WTC11 (cell line): ENCODE measurements around the gene TRIM46. TPM values are rescaled to one million over a fixed set of nuclear protein-coding genes. Genes with fewer than 3 reads are reported as not detected.

ENCODE experiments used
- ATAC-seq: fragments of 200-7000 bp; cut with Tn5 transposase; 2 replicates; pipeline ENCODE4 v1.10.0; 2021; ENCODE audit warnings: mild to moderate bottlenecking, moderate library complexity
- CTCF ChIA-PET: fragments of 300-600 bp; sonication (Branson Sonifier 250); formaldehyde crosslinking; loops from one replicate; lab custom pipeline; 2021; ENCODE audit warnings: antibody characterized with exemption; lab: Charles Lee
- POLR2A ChIA-PET: fragments of 350-600 bp; sonication (Branson Sonifier 250); formaldehyde crosslinking; loops from one replicate; lab custom pipeline; 2021; ENCODE audit warnings: antibody characterized with exemption; lab: Charles Lee
- DNase-seq: peaks from one replicate; pipeline ENCODE4 v3.0.0; 2021; ENCODE audit warnings: low spot score
- H3K27ac Mint-ChIP-seq: 2 replicates; pipeline ENCODE4 v1.8.0; 2021; ENCODE audit warnings: mixed read lengths
- H3K27me3 Mint-ChIP-seq: 2 replicates; pipeline ENCODE4 v1.8.0; 2021; ENCODE audit warnings: low read depth, mild to moderate bottlenecking, moderate library complexity, mixed read lengths
- H3K36me3 Mint-ChIP-seq: 2 replicates; pipeline ENCODE4 v1.8.0; 2021; ENCODE audit warnings: mixed read lengths
- H3K4me1 Mint-ChIP-seq: 2 replicates; pipeline ENCODE4 v1.8.0; 2022; ENCODE audit warnings: mixed read lengths
- H3K4me3 Mint-ChIP-seq: 2 replicates; pipeline ENCODE4 v1.8.0; 2021; ENCODE audit warnings: mild to moderate bottlenecking, moderate library complexity, mixed read lengths
- H3K9me3 Mint-ChIP-seq: 2 replicates; pipeline ENCODE4 v1.8.0; 2021; ENCODE audit warnings: mixed read lengths
- ATF6 ChIP-seq: sonication (generic); formaldehyde crosslinking; IDR thresholded peaks from 2 replicates; pipeline ENCODE4 v1.8.1; 2023; ENCODE audit warnings: mild to moderate bottlenecking, missing genetic modification reagents
- EMX1 ChIP-seq: fragments of 250-450 bp; sonication (Bioruptor Pico); IDR thresholded peaks from 2 replicates; pipeline ENCODE4 v1.8.0; 2021; ENCODE audit warnings: mild to moderate bottlenecking
- ESRRA ChIP-seq: sonication (generic); formaldehyde crosslinking; IDR thresholded peaks from 2 replicates; pipeline ENCODE4 v1.8.1; 2022; ENCODE audit warnings: mild to moderate bottlenecking, missing genetic modification reagents, borderline replicate concordance
- ETV6 ChIP-seq: sonication (generic); formaldehyde crosslinking; IDR thresholded peaks from 2 replicates; pipeline ENCODE4 v1.8.1; 2022; ENCODE audit warnings: mild to moderate bottlenecking, missing genetic modification reagents
- FOXP1 ChIP-seq: sonication (generic); formaldehyde crosslinking; IDR thresholded peaks from 2 replicates; pipeline ENCODE4 v1.8.0; 2022; ENCODE audit warnings: missing genetic modification reagents, mild to moderate bottlenecking, moderate library complexity, borderline replicate concordance
- NFE2L1 ChIP-seq: sonication (generic); formaldehyde crosslinking; IDR thresholded peaks from 2 replicates; pipeline ENCODE4 v1.8.1; 2023; ENCODE audit warnings: missing genetic modification reagents
- NR1H2 ChIP-seq: sonication (generic); formaldehyde crosslinking; IDR thresholded peaks from 2 replicates; pipeline ENCODE4 v1.9.0; 2021; ENCODE audit warnings: mild to moderate bottlenecking, moderate library complexity, missing genetic modification reagents
- SMAD4 ChIP-seq: sonication (generic); formaldehyde crosslinking; IDR thresholded peaks from 2 replicates; pipeline ENCODE4 v1.8.0; 2022; ENCODE audit warnings: mild to moderate bottlenecking, missing genetic modification reagents
- SOX15 ChIP-seq: fragments of 250-450 bp; sonication (Bioruptor Pico); IDR thresholded peaks from 2 replicates; pipeline ENCODE4 v1.9.0; 2021; ENCODE audit warnings: mild to moderate bottlenecking
- STAT6 ChIP-seq: sonication (generic); formaldehyde crosslinking; conservative IDR thresholded peaks from 2 replicates; pipeline ENCODE4 v1.8.1; 2023; ENCODE audit warnings: mild to moderate bottlenecking, low read depth, missing genetic modification reagents, moderate library complexity
- TEAD4 ChIP-seq: sonication (generic); formaldehyde crosslinking; IDR thresholded peaks from 2 replicates; pipeline ENCODE4 v1.8.0; 2022; ENCODE audit warnings: mild to moderate bottlenecking, missing genetic modification reagents
- ZMAT4 ChIP-seq: fragments of 250-450 bp; sonication (Bioruptor Pico); IDR thresholded peaks from 2 replicates; pipeline ENCODE4 v1.9.0; 2021; ENCODE audit warnings: mild to moderate bottlenecking
- ZNF121 ChIP-seq: sonication (generic); formaldehyde crosslinking; IDR thresholded peaks from 2 replicates; pipeline ENCODE4 v1.8.0; 2023; ENCODE audit warnings: missing genetic modification reagents
- ZNF219 ChIP-seq: sonication (generic); formaldehyde crosslinking; IDR thresholded peaks from 2 replicates; pipeline ENCODE4 v1.8.0; 2023; ENCODE audit warnings: missing genetic modification reagents, mild to moderate bottlenecking, borderline replicate concordance
- ZNF671 ChIP-seq: fragments of 250-450 bp; sonication (Bioruptor Pico); IDR thresholded peaks from 2 replicates; pipeline ENCODE4 v1.8.0; 2021; ENCODE audit warnings: mild to moderate bottlenecking
- total RNA-seq: library from RNA; stranded (reverse); gene quantifications from 3 replicates; pipeline ENCODE4 v1.2.3, GENCODE V29; 2021
- TF ChIP-seq, protein P1 (sequence below): sonication (generic); formaldehyde crosslinking; IDR thresholded peaks from 2 replicates; pipeline ENCODE4 v1.8.1; 2022; ENCODE audit warnings: low read depth, missing genetic modification reagents, borderline replicate concordance
- TF ChIP-seq, protein P2 (sequence below): sonication (generic); formaldehyde crosslinking; IDR thresholded peaks from 2 replicates; pipeline ENCODE4 v1.8.0; 2022; ENCODE audit warnings: mild to moderate bottlenecking, missing genetic modification reagents
- TF ChIP-seq, protein P3 (sequence below): sonication (generic); formaldehyde crosslinking; conservative IDR thresholded peaks from 2 replicates; pipeline ENCODE4 v1.8.1; 2022; ENCODE audit warnings: mild to moderate bottlenecking, missing genetic modification reagents
- TF ChIP-seq, protein P4 (sequence below): sonication (generic); formaldehyde crosslinking; IDR thresholded peaks from 2 replicates; pipeline ENCODE4 v1.8.1; 2023; ENCODE audit warnings: mild to moderate bottlenecking, missing genetic modification reagents

Gene TRIM46
- total RNA-seq, 1 experiment from 2014 or later: 22.1 TPM

GRCh38 chr1:155179112-155180031 lies 5.7 kb downstream of the TRIM46 start:
- Mint-ChIP-seq H3K36me3 (peaks cover 40% of the 10 kb centered on the region), H3K9me3 (no peaks in the 10 kb centered on the region), H3K27ac (no peak overlapping the region), H3K27me3 (no peaks in the 10 kb centered on the region), H3K4me3 (no peak overlapping the region), H3K4me1 (peaks cover 21% of the 10 kb centered on the region)
- no peak for ATAC-seq
- TF ChIP-seq, protein P1, sequence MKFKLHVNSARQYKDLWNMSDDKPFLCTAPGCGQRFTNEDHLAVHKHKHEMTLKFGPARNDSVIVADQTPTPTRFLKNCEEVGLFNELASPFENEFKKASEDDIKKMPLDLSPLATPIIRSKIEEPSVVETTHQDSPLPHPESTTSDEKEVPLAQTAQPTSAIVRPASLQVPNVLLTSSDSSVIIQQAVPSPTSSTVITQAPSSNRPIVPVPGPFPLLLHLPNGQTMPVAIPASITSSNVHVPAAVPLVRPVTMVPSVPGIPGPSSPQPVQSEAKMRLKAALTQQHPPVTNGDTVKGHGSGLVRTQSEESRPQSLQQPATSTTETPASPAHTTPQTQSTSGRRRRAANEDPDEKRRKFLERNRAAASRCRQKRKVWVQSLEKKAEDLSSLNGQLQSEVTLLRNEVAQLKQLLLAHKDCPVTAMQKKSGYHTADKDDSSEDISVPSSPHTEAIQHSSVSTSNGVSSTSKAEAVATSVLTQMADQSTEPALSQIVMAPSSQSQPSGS (CRISPR knock-in tag): no peak
- TF ChIP-seq ZNF121 (CRISPR knock-in tag): no peak
- TF ChIP-seq EMX1: no peak
- TF ChIP-seq ZNF671 (CRISPR knock-in tag): no peak
- TF ChIP-seq NR1H2: no peak
- no peak for TF ChIP-seq TEAD4 (CRISPR knock-in tag)
- TF ChIP-seq, protein P2, sequence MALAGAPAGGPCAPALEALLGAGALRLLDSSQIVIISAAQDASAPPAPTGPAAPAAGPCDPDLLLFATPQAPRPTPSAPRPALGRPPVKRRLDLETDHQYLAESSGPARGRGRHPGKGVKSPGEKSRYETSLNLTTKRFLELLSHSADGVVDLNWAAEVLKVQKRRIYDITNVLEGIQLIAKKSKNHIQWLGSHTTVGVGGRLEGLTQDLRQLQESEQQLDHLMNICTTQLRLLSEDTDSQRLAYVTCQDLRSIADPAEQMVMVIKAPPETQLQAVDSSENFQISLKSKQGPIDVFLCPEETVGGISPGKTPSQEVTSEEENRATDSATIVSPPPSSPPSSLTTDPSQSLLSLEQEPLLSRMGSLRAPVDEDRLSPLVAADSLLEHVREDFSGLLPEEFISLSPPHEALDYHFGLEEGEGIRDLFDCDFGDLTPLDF (CRISPR knock-in tag): no peak
- no peak for TF ChIP-seq SOX15 (CRISPR knock-in tag)
- no peak for TF ChIP-seq ZMAT4
- ChIA-PET POLR2A (no interaction called here), CTCF (interaction anchor here (2.6 kb wide), 1 partner anchor 15 kb away, joined by 12 read pairs; no protein-coding TSS in a partner anchor)
- no peak for DNase-seq

- Mint-ChIP-seq H3K9me3 (no peaks in the 10 kb centered on the region), H3K27me3 (no peaks in the 10 kb centered on the region), H3K4me3 (no peak overlapping the region), H3K4me1 (peaks cover 16% of the 10 kb centered on the region), H3K27ac (no peak overlapping the region), H3K36me3 (peaks cover 37% of the 10 kb centered on the region)
- ChIA-PET CTCF (interaction anchor here (2.6 kb wide), 1 partner anchor 12 kb away, joined by 12 read pairs; no protein-coding TSS in a partner anchor), POLR2A (no interaction called here)
- DNase-seq (no peak), ATAC-seq (no peak)
- no peak for TF ChIP-seq ZNF671 (CRISPR knock-in tag)
- TF ChIP-seq NFE2L1 (CRISPR knock-in tag): no peak
- TF ChIP-seq FOXP1 (CRISPR knock-in tag): no peak
- TF ChIP-seq, protein P1 (CRISPR knock-in tag): no peak
- TF ChIP-seq ESRRA (CRISPR knock-in tag): no peak
- TF ChIP-seq ZNF219: no peak
- TF ChIP-seq ETV6 (CRISPR knock-in tag): no peak
- TF ChIP-seq ZMAT4: no peak
- no peak for TF ChIP-seq SMAD4 (CRISPR knock-in tag)
- TF ChIP-seq, protein P3, sequence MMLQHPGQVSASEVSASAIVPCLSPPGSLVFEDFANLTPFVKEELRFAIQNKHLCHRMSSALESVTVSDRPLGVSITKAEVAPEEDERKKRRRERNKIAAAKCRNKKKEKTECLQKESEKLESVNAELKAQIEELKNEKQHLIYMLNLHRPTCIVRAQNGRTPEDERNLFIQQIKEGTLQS (CRISPR knock-in tag): no peak
- no peak for TF ChIP-seq ATF6
- TF ChIP-seq STAT6 (CRISPR knock-in tag): no peak
- TF ChIP-seq, protein P4, sequence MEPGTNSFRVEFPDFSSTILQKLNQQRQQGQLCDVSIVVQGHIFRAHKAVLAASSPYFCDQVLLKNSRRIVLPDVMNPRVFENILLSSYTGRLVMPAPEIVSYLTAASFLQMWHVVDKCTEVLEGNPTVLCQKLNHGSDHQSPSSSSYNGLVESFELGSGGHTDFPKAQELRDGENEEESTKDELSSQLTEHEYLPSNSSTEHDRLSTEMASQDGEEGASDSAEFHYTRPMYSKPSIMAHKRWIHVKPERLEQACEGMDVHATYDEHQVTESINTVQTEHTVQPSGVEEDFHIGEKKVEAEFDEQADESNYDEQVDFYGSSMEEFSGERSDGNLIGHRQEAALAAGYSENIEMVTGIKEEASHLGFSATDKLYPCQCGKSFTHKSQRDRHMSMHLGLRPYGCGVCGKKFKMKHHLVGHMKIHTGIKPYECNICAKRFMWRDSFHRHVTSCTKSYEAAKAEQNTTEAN (CRISPR knock-in tag): no peak
Measured at GRCh38 chr1:155181371-155182051, 7.9 kb downstream of the TRIM46 start.
